IMR-90 (cell line): ENCODE measurements around the gene NRF1. TPM values are rescaled to one million over a fixed set of nuclear protein-coding genes. Genes with fewer than 3 reads are reported as not detected.

Experiments used
- ATAC-seq: fragments of 200-7000 bp; cut with Tn5 transposase; 2 replicates; pipeline ENCODE4 v1.9.1; 2020; ENCODE audit warnings: low read depth, mild to moderate bottlenecking, moderate library complexity
- Bru-seq: library from RNA; stranded (reverse); fragments of 400-500 nt; gene quantifications from one replicate; lab custom pipeline; 2021; lab: Mats Ljungman, UMichigan
- BruChase-seq, 2 experiments: library from RNA; stranded (reverse); fragments of 400-500 nt; gene quantifications; one replicate each; lab custom pipeline; 2021; lab: Mats Ljungman, UMichigan
- BruUV-seq: library from RNA; stranded (reverse); fragments of 400-500 nt; replicated peaks from 2 replicates; lab custom pipeline; 2021; lab: Mats Ljungman, UMichigan
- CTCF ChIA-PET: fragments of 300-600 bp; formaldehyde crosslinking; extraction: SDS; loops from one replicate; lab custom pipeline; 2021; ENCODE audit warnings: antibody characterized with exemption; lab: Yijun Ruan, JAX
- POLR2A ChIA-PET: fragments of 300-600 bp; sonication (Branson Sonifier 250); formaldehyde crosslinking; loops from one replicate; lab custom pipeline; 2022; ENCODE audit warnings: antibody characterized with exemption; ENCODE audit not compliant: unreplicated experiment; lab: Charles Lee
- DNase-seq: peaks from one replicate; pipeline ENCODE4 v3.0.0; 2013
- H2AFZ ChIP-seq: replicated peaks from 2 replicates; pipeline ENCODE3; 2013; ENCODE audit warnings: low read length, mild to moderate bottlenecking; ENCODE audit not compliant: poor library complexity
- H2AK5ac ChIP-seq: 2 replicates; pipeline ENCODE4 v1.6.1; 2013; ENCODE audit warnings: low read depth, low read length, inconsistent platforms
- H2AK9ac ChIP-seq: replicated peaks from 2 replicates; pipeline ENCODE3; 2013; ENCODE audit warnings: mild to moderate bottlenecking, low read depth, low read length, moderate library complexity; ENCODE audit not compliant: poor library complexity
- H2BK120ac ChIP-seq: 2 replicates; pipeline ENCODE4 v1.6.1; 2013; ENCODE audit warnings: low read depth, low read length, inconsistent platforms
- H2BK15ac ChIP-seq: 3 replicates; pipeline ENCODE4 v1.6.1; 2013; ENCODE audit warnings: low read depth, low read length, inconsistent platforms
- H2BK20ac ChIP-seq: 2 replicates; pipeline ENCODE4 v1.6.1; 2013; ENCODE audit warnings: low read depth, mild to moderate bottlenecking, inconsistent platforms, low read length, moderate library complexity
- H2BK5ac ChIP-seq: 2 replicates; pipeline ENCODE4 v1.6.1; 2013; ENCODE audit warnings: mild to moderate bottlenecking, low read depth, low read length, inconsistent platforms; ENCODE audit not compliant: poor library complexity, severe bottlenecking
- H3K14ac ChIP-seq: replicated peaks from 2 replicates; pipeline ENCODE4 v1.6.1; 2013; ENCODE audit warnings: low read depth, low read length, inconsistent platforms
- H3K18ac ChIP-seq: 2 replicates; pipeline ENCODE4 v1.6.1; 2013; ENCODE audit warnings: low read depth, low read length, control low read depth
- H3K23ac ChIP-seq: 2 replicates; pipeline ENCODE4 v1.6.1; 2013; ENCODE audit warnings: low read depth, low read length, inconsistent platforms
- H3K27ac ChIP-seq: 2 replicates; pipeline ENCODE4 v1.5.1; 2013; ENCODE audit warnings: mild to moderate bottlenecking, control low read depth, low read length; ENCODE audit not compliant: insufficient read depth
- H3K27me3 ChIP-seq: 2 replicates; pipeline ENCODE4 v1.6.1; 2013; ENCODE audit warnings: low read length; ENCODE audit not compliant: control insufficient read depth, insufficient read depth
- H3K36me3 ChIP-seq: 2 replicates; pipeline ENCODE4 v1.6.1; 2013; ENCODE audit warnings: low read length, mixed read lengths; ENCODE audit not compliant: control insufficient read depth, insufficient read depth
- H3K4ac ChIP-seq: 2 replicates; pipeline ENCODE4 v1.6.1; 2013; ENCODE audit warnings: low read depth, low read length, inconsistent platforms
- H3K4me1 ChIP-seq: 2 replicates; pipeline ENCODE4 v1.6.1; 2013; ENCODE audit warnings: low read length, mixed read lengths; ENCODE audit not compliant: control insufficient read depth, insufficient read depth
- H3K4me2 ChIP-seq: 2 replicates; pipeline ENCODE4 v1.6.1; 2013; ENCODE audit warnings: low read depth, mild to moderate bottlenecking, control low read depth, low read length, moderate library complexity
- H3K4me3 ChIP-seq: 2 replicates; pipeline ENCODE4 v1.5.1; 2013; ENCODE audit warnings: low read depth, mild to moderate bottlenecking, control low read depth, low read length, moderate library complexity; ENCODE audit not compliant: insufficient read depth
- H3K56ac ChIP-seq: 2 replicates; pipeline ENCODE4 v1.6.1; 2013; ENCODE audit warnings: low read length, inconsistent platforms; ENCODE audit not compliant: insufficient read depth; ENCODE audit errors: extremely low read depth
- H3K79me1 ChIP-seq, 2 experiments: 2 replicates each; pipeline ENCODE4 v1.6.1; 2013; ENCODE audit warnings: low read length in 2 of 2, inconsistent platforms in 1 of 2, low read depth in 1 of 2
- H3K9ac ChIP-seq: 2 replicates; pipeline ENCODE4 v1.6.1; 2013; ENCODE audit warnings: low read depth, low read length, control low read depth
- H3K9me1 ChIP-seq: 2 replicates; pipeline ENCODE4 v1.6.1; 2013; ENCODE audit warnings: low read length, inconsistent platforms; ENCODE audit not compliant: insufficient read depth
- H3K9me3 ChIP-seq: 2 replicates; pipeline ENCODE4 v1.6.1; 2013; ENCODE audit warnings: low read length; ENCODE audit not compliant: control insufficient read depth, insufficient read depth
- H4K20me1 ChIP-seq: 2 replicates; pipeline ENCODE4 v1.6.1; 2013; ENCODE audit warnings: low read length, inconsistent platforms; ENCODE audit not compliant: insufficient read depth
- H4K5ac ChIP-seq: 2 replicates; pipeline ENCODE4 v1.6.1; 2013; ENCODE audit warnings: mild to moderate bottlenecking, low read depth, low read length, control low read depth
- H4K8ac ChIP-seq, 2 experiments: 2 replicates each; pipeline ENCODE4 v1.6.1; 2013; ENCODE audit warnings: low read depth in 2 of 2, low read length in 2 of 2, control low read depth in 1 of 2, inconsistent platforms in 1 of 2
- H4K91ac ChIP-seq: 2 replicates; pipeline ENCODE4 v1.6.1; 2013; ENCODE audit warnings: low read depth, low read length, inconsistent platforms; ENCODE audit not compliant: insufficient read depth
- BHLHE40 ChIP-seq: fragments of 150-350 bp; IDR thresholded peaks from 2 replicates; pipeline ENCODE4 v1.6.1; 2016; ENCODE audit warnings: mild to moderate bottlenecking, low read depth, low read length
- NFE2L2 ChIP-seq: fragments of 150-350 bp; IDR thresholded peaks from 2 replicates; pipeline ENCODE4 v1.6.1; 2016; ENCODE audit warnings: low read depth, mild to moderate bottlenecking, low read length
- POLR2A ChIP-seq: IDR thresholded peaks from 2 replicates; pipeline ENCODE4 v1.6.1; 2012; ENCODE audit warnings: mild to moderate bottlenecking, low read depth, low read length
- WGBS, 2 experiments: methylation state at CpG; one replicate each; pipeline versions ENCODE4 v1.1.5 to v1.1.7; 2013; ENCODE audit warnings: missing lambda C conversion rate in 2 of 2; ENCODE audit not compliant: insufficient read length in 1 of 2; ENCODE audit errors: extremely low coverage in 2 of 2; 5-methylcytosine and 5-hydroxymethylcytosine counted together
- dilution Hi-C: fragments of 300-500 bp; cut with HindIII; formaldehyde crosslinking; loops from one replicate; pipeline ENCODE4 v1.14.3; 2018; ENCODE audit warnings: low sequenced_read_pairs; ENCODE audit not compliant: unreplicated experiment
- in situ Hi-C: fragments of 300-500 bp; cut with MboI; formaldehyde crosslinking; loops from 3 replicates; pipeline ENCODE4 v1.14.3; 2019; ENCODE audit warnings: low sequenced_read_pairs, inconsistent platforms, mixed read lengths
- intact Hi-C: fragments of 100-400 bp; cut with micrococcal nuclease; formaldehyde crosslinking; loops from 2 replicates; pipeline ENCODE4 v1.10.0; 2022
- long read RNA-seq: library from polyadenylated mRNA; unstranded; transcript quantifications from one replicate; pipeline ENCODE4 v2.0.0, GENCODE V29; 2021; ENCODE audit not compliant: unreplicated experiment
- polyA plus RNA-seq, 3 experiments: library from polyadenylated mRNA; depleted of rRNA; stranded (reverse); fragments of >200 nt; gene quantifications; 2 replicates each; pipeline ENCODE4 v1.2.3, GENCODE V29; 2012; ENCODE audit warnings: low replicate concordance in 1 of 3
- total RNA-seq: library from RNA; depleted of rRNA; stranded (reverse); fragments of >200 nt; gene quantifications from 2 replicates; pipeline ENCODE4 v1.2.3, GENCODE V29; 2012; rRNA removed
- TF ChIP-seq, protein P1 (sequence below): conservative IDR thresholded peaks from 2 replicates; pipeline ENCODE4 v1.5.1; 2012; ENCODE audit warnings: mild to moderate bottlenecking, low read depth, low read length, improper control_type of control experiment
- TF ChIP-seq, protein P2 (sequence below): fragments of 150-350 bp; IDR thresholded peaks from 2 replicates; pipeline ENCODE4 v1.6.1; 2017; ENCODE audit warnings: mild to moderate bottlenecking, antibody characterized with exemption, low read length, low read depth
- TF ChIP-seq, protein P3 (sequence below): fragments of 150-350 bp; IDR thresholded peaks from 2 replicates; pipeline ENCODE4 v1.6.1; 2016; ENCODE audit warnings: low read depth, mild to moderate bottlenecking, low read length, moderate library complexity, borderline replicate concordance

The NRF1 gene
- total RNA-seq (12.2 and 15.8 TPM in 2 replicates), polyA plus RNA-seq (2012; rRNA removed) (7.8 and 11.4 TPM in 2 replicates), Bru-seq, nascent RNA (percentile 79 among the genes with signal in this experiment), BruChase-seq, experiment 1, labeled RNA remaining after a 6-hour chase (percentile 91 among the genes with signal in this experiment), BruChase-seq, experiment 2, labeled RNA remaining after a 2-hour chase (percentile 84 among the genes with signal in this experiment)
- 4.4 and 5.5 TPM in 2 replicates for polyA plus RNA-seq (2012; cell fraction: cytosol; rRNA removed)
- polyA plus RNA-seq (2012; cell fraction: nucleus; rRNA removed; ENCODE audit: low replicate concordance), result 14.2 and 21.3 TPM in 2 replicates
- long read RNA-seq, partial matches to known transcripts, result 1 of 8 reads
- long read RNA-seq, other reads (novel, unspliced or antisense), result 3 of 8 reads

DNA sequence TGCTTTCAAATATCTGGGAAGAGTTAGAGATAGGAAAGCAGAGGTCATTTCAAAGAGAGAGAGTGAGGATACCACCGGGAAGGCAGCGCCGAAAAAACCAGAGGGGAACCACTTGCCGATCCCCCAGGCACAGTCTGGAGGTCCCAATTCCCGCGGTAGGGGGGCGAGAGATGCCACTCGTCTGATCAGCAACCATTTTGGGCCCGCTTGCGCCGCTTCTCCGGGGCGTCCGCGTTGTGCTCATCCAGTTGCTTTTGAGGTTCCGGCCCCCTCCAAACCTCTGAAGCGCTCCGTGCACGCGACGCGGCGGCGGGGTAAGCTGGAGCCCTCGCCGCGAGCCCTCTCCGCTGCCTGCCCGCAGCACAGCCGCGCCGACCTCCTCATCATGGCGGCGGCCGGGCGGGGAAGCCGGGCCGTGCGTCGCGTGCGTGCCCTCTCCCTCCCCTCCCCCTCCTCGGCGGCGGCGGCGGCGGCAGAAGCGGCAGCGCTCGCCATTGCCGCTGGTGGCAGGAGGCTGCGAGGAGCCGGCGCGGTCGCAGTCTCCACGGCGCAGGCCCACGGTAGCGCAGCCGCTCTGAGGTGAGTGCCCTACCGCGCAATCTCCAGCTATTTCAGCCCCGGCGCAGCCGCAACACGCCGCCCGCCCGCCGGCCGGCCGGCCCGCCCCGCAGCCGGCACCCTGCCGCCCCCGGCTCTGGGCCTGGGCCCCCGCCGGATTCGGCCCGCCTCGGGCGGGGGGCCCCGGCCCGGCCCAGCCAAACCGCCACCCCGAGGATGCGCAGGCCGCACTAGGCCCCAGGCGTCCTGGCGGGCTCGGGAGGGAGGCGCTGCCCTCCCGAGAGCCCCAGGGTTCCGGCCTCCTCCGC is at the start of gene NRF1:
NRF1 (plus strand) TSS at position 475 of the 866 bp plus-strand sequence. CDS start 45,632 bp downstream, outside the sequence.
- Histone ChIP-seq H3K79me1 (peaks cover 36 to 70% of the 10 kb centered on the region in 2 experiments), H2BK20ac (0 out of 2 replicates have a peak within 1 kb of the TSS, but pooled peaks have one; percentile 51), H3K14ac (peak within 1 kb of the TSS; percentile 88), H2BK5ac (peak within 1 kb of the TSS; percentile 92), H2AK9ac (peak within 1 kb of the TSS; percentile 90), H2AK5ac (peak within 1 kb of the TSS; percentile 85), H4K5ac (peak within 1 kb of the TSS; percentile 91), H3K9ac (peak within 1 kb of the TSS; percentile 98), H4K91ac (peak within 1 kb of the TSS; percentile 78), H2BK120ac (peak within 1 kb of the TSS; percentile 71), H3K4me3 (peak within 1 kb of the TSS; percentile 93), H2AFZ (peak within 1 kb of the TSS; percentile 98), H3K4ac (peak within 1 kb of the TSS; percentile 86), H3K56ac (peak within 1 kb of the TSS; percentile 92), H3K18ac (peak within 1 kb of the TSS; percentile 86), H3K27ac (peak within 1 kb of the TSS; percentile 97), H3K27me3 (no peaks in the 10 kb centered on the region), H3K23ac (peak within 1 kb of the TSS; percentile 98), H2BK15ac (no peak within 1 kb of the TSS), H4K20me1 (peaks cover 26% of the 10 kb centered on the region), H4K8ac (peak within 1 kb of the TSS; percentile 87 to 97), H3K4me2 (peak within 1 kb of the TSS; percentile 100), H3K9me1 (no peaks in the 10 kb centered on the region; the same call in 1 of the 2 replicates), H3K9me3 (no peaks in the 10 kb centered on the region), H3K36me3 (peaks cover 7% of the 10 kb centered on the region), H3K4me1 (peaks cover 2% of the 10 kb centered on the region)
- intact Hi-C loops (loop anchor here (2.0 to 5.0 kb wide), 2 partner anchors 23 to 119 kb away; no protein-coding TSS in a partner anchor), in situ Hi-C loops (no loop called here), dilution Hi-C loops (no loop called here)
- peak; percentile 94 for ATAC-seq
- ChIA-PET POLR2A (interaction anchor here (0.5 kb wide), 1 partner anchor 653 kb away, joined by 12 read pairs; no protein-coding TSS in a partner anchor), CTCF (interaction anchor here (0.8 to 1.6 kb wide), 2 partner anchors 16 to 268 kb away, joined by 3 read pairs; no protein-coding TSS in a partner anchor)
- BruUV-seq, result no TSS peak
- DNase-seq, result peak; percentile 89
- 1% methylated on average over 60 of the region's 98 CpGs; no CpG with 5 or more reads in 1 of the 2 experiments for WGBS, 2 experiments
- TF ChIP-seq NFE2L2 (no peak), POLR2A (peak; percentile 87), BHLHE40 (peak; percentile 89)
- TF ChIP-seq, protein P1, sequence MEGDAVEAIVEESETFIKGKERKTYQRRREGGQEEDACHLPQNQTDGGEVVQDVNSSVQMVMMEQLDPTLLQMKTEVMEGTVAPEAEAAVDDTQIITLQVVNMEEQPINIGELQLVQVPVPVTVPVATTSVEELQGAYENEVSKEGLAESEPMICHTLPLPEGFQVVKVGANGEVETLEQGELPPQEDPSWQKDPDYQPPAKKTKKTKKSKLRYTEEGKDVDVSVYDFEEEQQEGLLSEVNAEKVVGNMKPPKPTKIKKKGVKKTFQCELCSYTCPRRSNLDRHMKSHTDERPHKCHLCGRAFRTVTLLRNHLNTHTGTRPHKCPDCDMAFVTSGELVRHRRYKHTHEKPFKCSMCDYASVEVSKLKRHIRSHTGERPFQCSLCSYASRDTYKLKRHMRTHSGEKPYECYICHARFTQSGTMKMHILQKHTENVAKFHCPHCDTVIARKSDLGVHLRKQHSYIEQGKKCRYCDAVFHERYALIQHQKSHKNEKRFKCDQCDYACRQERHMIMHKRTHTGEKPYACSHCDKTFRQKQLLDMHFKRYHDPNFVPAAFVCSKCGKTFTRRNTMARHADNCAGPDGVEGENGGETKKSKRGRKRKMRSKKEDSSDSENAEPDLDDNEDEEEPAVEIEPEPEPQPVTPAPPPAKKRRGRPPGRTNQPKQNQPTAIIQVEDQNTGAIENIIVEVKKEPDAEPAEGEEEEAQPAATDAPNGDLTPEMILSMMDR, result peak; percentile 25; the same call in 1 of the 2 replicates
- TF ChIP-seq, protein P2, sequence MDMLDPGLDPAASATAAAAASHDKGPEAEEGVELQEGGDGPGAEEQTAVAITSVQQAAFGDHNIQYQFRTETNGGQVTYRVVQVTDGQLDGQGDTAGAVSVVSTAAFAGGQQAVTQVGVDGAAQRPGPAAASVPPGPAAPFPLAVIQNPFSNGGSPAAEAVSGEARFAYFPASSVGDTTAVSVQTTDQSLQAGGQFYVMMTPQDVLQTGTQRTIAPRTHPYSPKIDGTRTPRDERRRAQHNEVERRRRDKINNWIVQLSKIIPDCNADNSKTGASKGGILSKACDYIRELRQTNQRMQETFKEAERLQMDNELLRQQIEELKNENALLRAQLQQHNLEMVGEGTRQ, result no peak
- TF ChIP-seq, protein P3, sequence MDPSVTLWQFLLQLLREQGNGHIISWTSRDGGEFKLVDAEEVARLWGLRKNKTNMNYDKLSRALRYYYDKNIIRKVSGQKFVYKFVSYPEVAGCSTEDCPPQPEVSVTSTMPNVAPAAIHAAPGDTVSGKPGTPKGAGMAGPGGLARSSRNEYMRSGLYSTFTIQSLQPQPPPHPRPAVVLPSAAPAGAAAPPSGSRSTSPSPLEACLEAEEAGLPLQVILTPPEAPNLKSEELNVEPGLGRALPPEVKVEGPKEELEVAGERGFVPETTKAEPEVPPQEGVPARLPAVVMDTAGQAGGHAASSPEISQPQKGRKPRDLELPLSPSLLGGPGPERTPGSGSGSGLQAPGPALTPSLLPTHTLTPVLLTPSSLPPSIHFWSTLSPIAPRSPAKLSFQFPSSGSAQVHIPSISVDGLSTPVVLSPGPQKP, result no peak
